ENCODE data around the gene CHD9.

Gene CHD9

GRCh38 chr16:53152329-53152728 lies 97.5 kb downstream of the CHD9 start:
- TF ChIP-seq CTCF (conservative IDR thresholded peaks at IDR 0.05; ENCODE audit: low read depth, low read length) = no peak
- DNase-seq (ENCODE audit: low read depth) = no peak
- H3K4me3 ChIP-seq (ENCODE audit: low read length) = no peak overlapping the region

- no peak for TF ChIP-seq CTCF (conservative IDR thresholded peaks at IDR 0.05; ENCODE audit: low read depth, low read length)
- no peak overlapping the region for H3K4me3 ChIP-seq (ENCODE audit: low read length)
- no peak for DNase-seq (ENCODE audit: low read depth)
These were observed 98.3 kb downstream of the CHD9 start for GRCh38 chr16:53153130-53153529.

GRCh38 chr16:53154513-53154912 lies 99.7 kb downstream of the CHD9 start:
- no peak for DNase-seq (ENCODE audit: low read depth)
- no peak for TF ChIP-seq CTCF (conservative IDR thresholded peaks at IDR 0.05; ENCODE audit: low read depth, low read length)
- no peak overlapping the region for H3K4me3 ChIP-seq (ENCODE audit: low read length)

- no peak for DNase-seq (ENCODE audit: low read depth)
- no peak overlapping the region for H3K4me3 ChIP-seq (ENCODE audit: low read length)
- TF ChIP-seq CTCF (conservative IDR thresholded peaks at IDR 0.05; ENCODE audit: low read depth, low read length) = no peak
These were observed 101.7 kb downstream of the CHD9 start for GRCh38 chr16:53156516-53156915.

- H3K4me3 ChIP-seq (ENCODE audit: low read length) = no peak overlapping the region
- DNase-seq (ENCODE audit: low read depth) = peak; percentile 11
- TF ChIP-seq CTCF (conservative IDR thresholded peaks at IDR 0.05; ENCODE audit: low read depth, low read length) = peak; percentile 78
These were observed 105.1 kb downstream of the CHD9 start for GRCh38 chr16:53159781-53160436.

- no peak for TF ChIP-seq CTCF (conservative IDR thresholded peaks at IDR 0.05; ENCODE audit: low read depth, low read length)
- no peak overlapping the region for H3K4me3 ChIP-seq (ENCODE audit: low read length)
- peak; percentile 17 for DNase-seq (ENCODE audit: low read depth)
These were observed 111.3 kb downstream of the CHD9 start for GRCh38 chr16:53166099-53166498.

- no peak for TF ChIP-seq CTCF (conservative IDR thresholded peaks at IDR 0.05; ENCODE audit: low read depth, low read length)
- DNase-seq (ENCODE audit: low read depth) = no peak
- H3K4me3 ChIP-seq (ENCODE audit: low read length) = no peak overlapping the region
These were observed 114.0 kb downstream of the CHD9 start for GRCh38 chr16:53168744-53169143.

All from retinal pigment epithelial cell (primary cell).